DND-41 (cell line): ENCODE measurements around the gene PRTG.

Experiments
- ATAC-seq: fragments of 200-7000 bp; cut with Tn5 transposase; 3 replicates; pipeline ENCODE4 v1.9.1; 2021; ENCODE audit warnings: low read depth; ENCODE audit not compliant: insufficient read depth
- DNase-seq: peaks from one replicate; pipeline ENCODE4 v3.0.0-alpha.2; 2020
- H2AFZ ChIP-seq: 2 replicates; pipeline ENCODE4 v1.6.0; 2012; ENCODE audit warnings: low read depth, low read length
- H3K27ac ChIP-seq: 2 replicates; pipeline ENCODE4 v1.5.1; 2012; ENCODE audit warnings: low read length, inconsistent platforms
- H3K27me3 ChIP-seq: fragments of 200-600 bp; sonication (generic); 2 replicates; pipeline ENCODE4 v1.6.0; 2012; ENCODE audit warnings: low read length, mild to moderate bottlenecking, inconsistent platforms; ENCODE audit not compliant: insufficient read depth, poor library complexity
- H3K36me3 ChIP-seq: 2 replicates; pipeline ENCODE4 v1.5.1; 2012; ENCODE audit warnings: low read length, inconsistent platforms; ENCODE audit not compliant: insufficient read depth
- H3K4me1 ChIP-seq: 2 replicates; pipeline ENCODE4 v1.5.1; 2012; ENCODE audit warnings: mild to moderate bottlenecking, low read length; ENCODE audit not compliant: insufficient read depth
- H3K4me2 ChIP-seq: 2 replicates; pipeline ENCODE4 v1.6.0; 2012; ENCODE audit warnings: mild to moderate bottlenecking, moderate library complexity, low read length, inconsistent platforms; ENCODE audit not compliant: insufficient read depth
- H3K4me3 ChIP-seq, 2 experiments: fragments of 200-600 bp in 1 of 2; shearing (Covaris generic) in 1 of 2; 2 replicates each; pipeline ENCODE4 v1.5.1; 2012 to 2016; ENCODE audit warnings: inconsistent platforms in 2 of 2, low read length in 2 of 2, mild to moderate bottlenecking in 2 of 2, low read depth in 1 of 2, moderate library complexity in 1 of 2
- H3K79me2 ChIP-seq: 2 replicates; pipeline ENCODE4 v1.6.0; 2012; ENCODE audit warnings: low read length, inconsistent platforms; ENCODE audit not compliant: insufficient read depth
- H3K9ac ChIP-seq: 2 replicates; pipeline ENCODE4 v1.6.0; 2012; ENCODE audit warnings: low read depth, mild to moderate bottlenecking, inconsistent platforms, low read length, moderate library complexity
- H3K9me3 ChIP-seq: 2 replicates; pipeline ENCODE4 v1.5.1; 2012; ENCODE audit warnings: low read length, moderate library complexity, mild to moderate bottlenecking, inconsistent platforms; ENCODE audit not compliant: insufficient read depth, severe bottlenecking
- H4K20me1 ChIP-seq: 2 replicates; pipeline ENCODE4 v1.6.0; 2012; ENCODE audit warnings: low read length; ENCODE audit not compliant: insufficient read depth
- EZH2 ChIP-seq: IDR thresholded peaks from 3 replicates; pipeline ENCODE4 v1.6.1; 2012; ENCODE audit warnings: borderline replicate concordance, low read depth, mild to moderate bottlenecking, moderate library complexity, low read length, inconsistent platforms; ENCODE audit not compliant: severe bottlenecking
- TF ChIP-seq, protein P1 (sequence below): IDR thresholded peaks from 2 replicates; pipeline ENCODE4 v1.5.1; 2012; ENCODE audit warnings: borderline replicate concordance, low read length, moderate library complexity, mild to moderate bottlenecking; ENCODE audit not compliant: poor library complexity, severe bottlenecking; ENCODE audit errors: extremely low read depth

PRTG gene

DNA sequence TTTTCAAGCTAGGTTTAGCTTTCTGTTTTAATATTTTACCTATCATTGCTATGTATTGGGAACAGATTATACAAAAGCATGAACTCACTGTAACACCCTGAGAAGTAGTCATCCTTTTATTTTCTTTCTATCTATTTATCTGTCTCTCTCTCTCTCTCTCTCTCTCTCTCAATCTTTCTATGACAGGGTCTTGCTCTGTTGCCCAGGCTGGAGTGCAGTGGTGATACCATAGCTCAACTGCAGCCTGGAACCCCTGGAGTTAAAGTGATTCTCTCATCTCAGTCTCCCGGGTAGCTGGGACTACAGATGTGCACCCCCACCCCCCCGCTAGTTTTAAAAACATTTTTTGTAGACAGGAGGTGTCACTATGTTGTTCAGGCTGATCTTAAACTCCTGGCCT lies 28.9 kb downstream of the PRTG start:
- Histone ChIP-seq H3K4me3 (no peak overlapping the region), H3K4me2 (no peak overlapping the region), H3K9ac (no peak overlapping the region), H2AFZ (no peak overlapping the region), H3K4me1 (no peaks in the 10 kb centered on the region), H3K9me3 (no peaks in the 10 kb centered on the region), H3K79me2 (no peaks in the 10 kb centered on the region), H3K27me3 (no peaks in the 10 kb centered on the region), H3K36me3 (no peaks in the 10 kb centered on the region), H4K20me1 (no peaks in the 10 kb centered on the region), H3K27ac (no peak overlapping the region)
- DNase-seq (no peak), ATAC-seq (no peak)
- TF ChIP-seq, protein P1, sequence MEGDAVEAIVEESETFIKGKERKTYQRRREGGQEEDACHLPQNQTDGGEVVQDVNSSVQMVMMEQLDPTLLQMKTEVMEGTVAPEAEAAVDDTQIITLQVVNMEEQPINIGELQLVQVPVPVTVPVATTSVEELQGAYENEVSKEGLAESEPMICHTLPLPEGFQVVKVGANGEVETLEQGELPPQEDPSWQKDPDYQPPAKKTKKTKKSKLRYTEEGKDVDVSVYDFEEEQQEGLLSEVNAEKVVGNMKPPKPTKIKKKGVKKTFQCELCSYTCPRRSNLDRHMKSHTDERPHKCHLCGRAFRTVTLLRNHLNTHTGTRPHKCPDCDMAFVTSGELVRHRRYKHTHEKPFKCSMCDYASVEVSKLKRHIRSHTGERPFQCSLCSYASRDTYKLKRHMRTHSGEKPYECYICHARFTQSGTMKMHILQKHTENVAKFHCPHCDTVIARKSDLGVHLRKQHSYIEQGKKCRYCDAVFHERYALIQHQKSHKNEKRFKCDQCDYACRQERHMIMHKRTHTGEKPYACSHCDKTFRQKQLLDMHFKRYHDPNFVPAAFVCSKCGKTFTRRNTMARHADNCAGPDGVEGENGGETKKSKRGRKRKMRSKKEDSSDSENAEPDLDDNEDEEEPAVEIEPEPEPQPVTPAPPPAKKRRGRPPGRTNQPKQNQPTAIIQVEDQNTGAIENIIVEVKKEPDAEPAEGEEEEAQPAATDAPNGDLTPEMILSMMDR, result no peak
- no peak for TF ChIP-seq EZH2

DNA sequence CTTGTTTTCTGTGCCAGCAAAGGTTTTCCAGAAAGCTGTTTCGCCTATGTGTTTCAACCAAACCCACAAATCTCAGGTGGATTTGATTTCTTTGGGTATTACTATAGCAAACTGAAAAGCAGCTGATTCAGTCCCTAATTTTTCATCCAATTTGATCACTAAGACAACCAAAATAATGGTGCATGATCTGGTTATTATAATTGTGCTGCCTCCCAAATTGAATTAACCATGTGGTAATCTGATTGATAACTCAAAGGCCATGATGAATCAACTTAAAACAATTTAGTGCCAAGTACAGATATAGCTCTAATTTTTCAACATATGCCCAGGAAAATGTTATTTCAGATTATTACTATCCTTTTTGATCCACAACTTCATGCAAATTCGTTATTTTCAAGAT lies 30.6 kb downstream of the PRTG start:
- no peaks in the 10 kb centered on the region for H4K20me1 ChIP-seq
- H3K9me3 ChIP-seq, result no peaks in the 10 kb centered on the region
- no peak overlapping the region for H3K4me2 ChIP-seq
- H3K36me3 ChIP-seq, result no peaks in the 10 kb centered on the region
- H3K27me3 ChIP-seq, result no peaks in the 10 kb centered on the region
- H3K4me1 ChIP-seq, result no peaks in the 10 kb centered on the region
- DNase-seq (no peak), ATAC-seq (no peak)
- no peak overlapping the region for H2AFZ ChIP-seq
- H3K79me2 ChIP-seq, result no peaks in the 10 kb centered on the region
- no peak overlapping the region for H3K9ac ChIP-seq
- TF ChIP-seq EZH2, result no peak
- TF ChIP-seq, protein P1, result no peak
- H3K4me3 ChIP-seq, result no peak overlapping the region
- no peak overlapping the region for H3K27ac ChIP-seq

DNA sequence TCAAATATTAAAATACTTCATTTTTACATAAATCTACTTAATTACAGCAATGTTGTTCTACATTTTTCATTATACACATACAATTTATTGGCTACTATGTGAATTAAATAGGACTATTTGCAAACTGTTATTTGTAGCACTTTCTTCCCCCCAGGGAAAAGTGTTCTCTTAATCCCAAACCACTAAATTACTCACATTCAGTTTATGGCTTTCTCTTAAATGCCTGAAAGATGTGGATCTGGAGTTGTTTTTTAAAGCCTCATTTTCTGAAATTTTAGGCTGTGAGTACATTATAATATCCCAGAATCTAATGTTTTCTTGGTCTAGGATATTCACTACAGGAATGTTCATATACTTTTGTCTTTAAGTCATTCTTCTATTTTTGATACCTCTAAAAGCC lies 32.7 kb downstream of the PRTG start:
- Histone ChIP-seq H2AFZ (no peak overlapping the region), H3K9ac (no peak overlapping the region), H3K36me3 (no peaks in the 10 kb centered on the region), H3K79me2 (no peaks in the 10 kb centered on the region), H3K4me3 (no peak overlapping the region), H3K27ac (no peak overlapping the region), H3K9me3 (no peaks in the 10 kb centered on the region), H3K4me2 (no peak overlapping the region), H3K27me3 (no peaks in the 10 kb centered on the region), H3K4me1 (no peaks in the 10 kb centered on the region), H4K20me1 (no peaks in the 10 kb centered on the region)
- ATAC-seq (no peak), DNase-seq (no peak)
- TF ChIP-seq, protein P1, result no peak
- no peak for TF ChIP-seq EZH2

DNA sequence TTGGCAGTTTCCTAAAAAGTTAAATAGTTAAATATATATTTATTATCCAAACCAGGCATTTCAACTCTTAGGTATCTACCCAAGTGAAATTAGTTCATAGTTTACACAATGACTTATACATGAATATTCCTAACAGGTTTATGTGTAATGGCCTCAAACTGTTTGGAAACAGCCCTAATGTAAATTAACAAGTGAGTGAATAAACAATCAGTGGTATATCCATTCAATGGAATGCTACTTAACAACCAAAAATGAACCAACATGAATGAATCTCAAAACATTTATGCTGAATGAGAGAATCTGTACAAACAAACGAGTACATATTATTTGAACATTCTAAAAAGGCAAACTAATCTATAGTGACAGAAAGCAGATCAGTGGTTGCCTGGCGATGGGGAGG lies 33.5 kb downstream of the PRTG start:
- H3K9ac ChIP-seq, result no peak overlapping the region
- TF ChIP-seq EZH2, result no peak
- H2AFZ ChIP-seq, result no peak overlapping the region
- H3K79me2 ChIP-seq, result no peaks in the 10 kb centered on the region
- DNase-seq (no peak), ATAC-seq (no peak)
- H3K4me3 ChIP-seq, result no peak overlapping the region
- H4K20me1 ChIP-seq, result no peaks in the 10 kb centered on the region
- H3K27ac ChIP-seq, result no peak overlapping the region
- H3K9me3 ChIP-seq, result no peaks in the 10 kb centered on the region
- no peaks in the 10 kb centered on the region for H3K27me3 ChIP-seq
- no peak overlapping the region for H3K4me2 ChIP-seq
- H3K36me3 ChIP-seq, result no peaks in the 10 kb centered on the region
- H3K4me1 ChIP-seq, result no peaks in the 10 kb centered on the region
